Ascending aorta (tissue), 2 donors: ENCODE data around the gene VSTM2L. TPM values are rescaled to one million over a fixed set of nuclear protein-coding genes. Genes with fewer than 3 reads are reported as not detected.

Source experiments
- DNase-seq, 2 donors: peaks; one replicate each; pipeline ENCODE4 v3.0.0-alpha.2; 2019; ENCODE audit warnings: low spot score in 2 of 2
- H3K27ac ChIP-seq, 2 donors: fragments of 200-600 bp; sonication (generic); one replicate each; pipeline ENCODE4 v1.5.1; 2016 to 2017; ENCODE audit warnings: mild to moderate bottlenecking in 1 of 2
- H3K27me3 ChIP-seq: fragments of 200-600 bp; sonication (generic); one replicate; pipeline ENCODE4 v1.5.1; 2017
- H3K36me3 ChIP-seq, 2 donors: fragments of 200-600 bp; sonication (generic); one replicate each; pipeline ENCODE4 v1.5.1; 2016
- H3K4me1 ChIP-seq, 2 donors: fragments of 200-600 bp; sonication (generic); one replicate each; pipeline ENCODE4 v1.5.1; 2016 to 2017; ENCODE audit warnings: mild to moderate bottlenecking in 1 of 2
- H3K4me3 ChIP-seq, 2 donors: fragments of 200-600 bp; sonication (generic); one replicate each; pipeline ENCODE4 v1.5.1; 2016 to 2017; ENCODE audit warnings: mild to moderate bottlenecking in 1 of 2
- H3K9me3 ChIP-seq, 2 donors: fragments of 200-600 bp; sonication (generic); one replicate each; pipeline ENCODE4 v1.5.1; 2016
- intact Hi-C: fragments of 100-400 bp; cut with DNase I; formaldehyde crosslinking; loops from one replicate; pipeline ENCODE4 v1.15.1; 2023
- total RNA-seq: library from RNA; depleted of rRNA; stranded (reverse); fragments of >200 nt; gene quantifications from one replicate; pipeline ENCODE4 v1.1.0, GENCODE V29; 2016
- TF ChIP-seq, protein P1 (sequence below), 3 experiments: fragments of 200-600 bp in 2 of 3; fragments of 450-650 bp in 1 of 3; sonication (generic) in 2 of 3; IDR thresholded peaks; one replicate each; pipeline ENCODE4 v1.5.1; 2016 to 2019; ENCODE audit warnings: antibody characterized with exemption in 3 of 3, mild to moderate bottlenecking in 1 of 3, moderate library complexity in 1 of 3

Gene VSTM2L
- total RNA-seq, 1 donor from 2014 or later, result 1.1 TPM

DNA sequence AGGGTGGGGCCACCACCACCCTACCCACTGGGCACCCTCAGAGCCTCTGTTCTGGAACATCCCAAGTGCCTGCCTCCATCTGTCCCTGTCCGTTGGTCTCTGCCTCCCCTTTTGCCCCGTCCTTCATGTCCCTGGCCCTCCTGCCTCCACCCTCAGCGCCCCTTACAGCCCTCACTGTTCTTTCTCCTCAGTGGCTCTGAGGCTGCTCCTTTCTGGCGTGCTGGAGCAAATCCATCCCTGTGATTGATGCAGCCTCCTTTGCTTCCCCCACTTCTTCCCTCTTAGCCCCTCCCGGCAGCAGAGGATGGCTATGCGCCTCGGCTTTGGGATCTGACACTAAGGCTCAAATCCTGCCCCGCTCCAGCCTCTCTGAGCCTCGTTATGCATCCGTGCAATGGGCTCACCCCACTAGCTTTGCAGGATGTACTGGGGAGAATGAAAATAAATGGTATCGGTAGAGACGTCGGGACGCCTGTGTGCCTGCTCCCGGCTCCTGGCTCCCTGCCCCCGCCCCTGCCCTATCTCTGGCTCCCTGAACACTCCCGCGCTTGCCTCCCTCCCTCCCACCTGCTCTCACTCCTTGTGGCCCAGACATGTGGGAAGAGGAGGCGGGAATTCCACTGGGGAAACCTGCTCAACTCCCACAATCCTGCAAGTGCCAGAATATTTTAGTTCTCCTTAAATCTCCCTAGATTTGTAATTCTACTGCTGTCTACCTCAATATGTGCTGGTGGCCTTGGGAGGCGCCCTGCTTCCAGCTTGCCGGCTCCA lies 13.1 kb downstream of the VSTM2L start:
- DNase-seq, result no peak
- H3K9me3 ChIP-seq, result no peaks in the 10 kb centered on the region
- peaks cover 8% of the 10 kb centered on the region for H3K27me3 ChIP-seq
- H3K4me1 ChIP-seq, result peaks cover 0 to 4% of the 10 kb centered on the region in 2 donors
- H3K27ac ChIP-seq, result no peak overlapping the region
- TF ChIP-seq, protein P1, sequence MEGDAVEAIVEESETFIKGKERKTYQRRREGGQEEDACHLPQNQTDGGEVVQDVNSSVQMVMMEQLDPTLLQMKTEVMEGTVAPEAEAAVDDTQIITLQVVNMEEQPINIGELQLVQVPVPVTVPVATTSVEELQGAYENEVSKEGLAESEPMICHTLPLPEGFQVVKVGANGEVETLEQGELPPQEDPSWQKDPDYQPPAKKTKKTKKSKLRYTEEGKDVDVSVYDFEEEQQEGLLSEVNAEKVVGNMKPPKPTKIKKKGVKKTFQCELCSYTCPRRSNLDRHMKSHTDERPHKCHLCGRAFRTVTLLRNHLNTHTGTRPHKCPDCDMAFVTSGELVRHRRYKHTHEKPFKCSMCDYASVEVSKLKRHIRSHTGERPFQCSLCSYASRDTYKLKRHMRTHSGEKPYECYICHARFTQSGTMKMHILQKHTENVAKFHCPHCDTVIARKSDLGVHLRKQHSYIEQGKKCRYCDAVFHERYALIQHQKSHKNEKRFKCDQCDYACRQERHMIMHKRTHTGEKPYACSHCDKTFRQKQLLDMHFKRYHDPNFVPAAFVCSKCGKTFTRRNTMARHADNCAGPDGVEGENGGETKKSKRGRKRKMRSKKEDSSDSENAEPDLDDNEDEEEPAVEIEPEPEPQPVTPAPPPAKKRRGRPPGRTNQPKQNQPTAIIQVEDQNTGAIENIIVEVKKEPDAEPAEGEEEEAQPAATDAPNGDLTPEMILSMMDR (IDR thresholded peaks at IDR 0.05), result no peak
- no peaks in the 10 kb centered on the region for H3K36me3 ChIP-seq
- intact Hi-C loops, result no loop called here
- no peak overlapping the region for H3K4me3 ChIP-seq

DNA sequence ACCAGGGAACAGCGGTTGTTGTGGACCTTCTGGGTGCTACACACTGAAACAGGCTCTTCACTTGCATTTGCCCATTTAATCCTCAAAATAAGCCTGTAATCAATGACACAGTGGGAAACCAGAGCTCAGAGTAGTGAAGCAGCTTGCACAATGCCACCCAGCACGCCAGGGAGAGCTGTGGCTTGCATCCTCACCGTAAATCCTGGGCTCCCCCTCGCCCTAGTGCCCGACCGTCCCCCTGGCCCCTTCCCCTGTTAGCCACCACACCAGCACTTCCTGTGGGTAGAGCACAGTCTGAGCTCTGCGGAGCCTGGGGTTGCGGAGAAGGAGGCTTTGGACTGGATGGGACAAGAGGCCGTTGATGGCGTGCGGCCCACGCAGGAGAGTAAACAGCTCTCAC lies 14.5 kb downstream of the VSTM2L start:
- no peak for DNase-seq
- Histone ChIP-seq H3K4me1 (peaks cover 0 to 4% of the 10 kb centered on the region in 2 donors), H3K36me3 (no peaks in the 10 kb centered on the region), H3K27ac (no peak overlapping the region), H3K4me3 (no peak overlapping the region), H3K9me3 (no peaks in the 10 kb centered on the region), H3K27me3 (peaks cover 8% of the 10 kb centered on the region)
- TF ChIP-seq, protein P1 (IDR thresholded peaks at IDR 0.05), result no peak
- intact Hi-C loops, result no loop called here

DNA sequence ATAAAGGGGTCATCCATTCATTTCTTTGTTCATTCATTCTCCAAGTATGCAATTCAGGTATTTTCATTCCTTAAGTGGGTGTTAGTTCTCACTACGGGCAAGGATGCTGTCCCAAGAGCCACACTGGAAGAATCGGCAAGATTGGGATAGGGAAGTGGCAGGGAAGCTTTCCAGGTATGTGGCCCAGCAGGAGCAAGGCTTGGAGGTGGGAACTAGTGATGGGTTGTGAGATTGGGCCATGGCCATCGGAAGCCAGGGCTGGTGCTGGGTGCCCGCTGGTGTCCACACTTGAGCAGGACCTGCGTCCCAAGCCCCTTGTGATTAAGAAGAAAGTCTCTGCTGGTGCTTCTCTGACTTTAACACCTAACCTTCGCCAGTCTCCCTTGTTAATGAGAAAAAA lies 15.1 kb downstream of the VSTM2L start:
- DNase-seq, result no peak
- intact Hi-C loops, result no loop called here
- H3K36me3 ChIP-seq, result no peaks in the 10 kb centered on the region
- peaks cover 8% of the 10 kb centered on the region for H3K27me3 ChIP-seq
- no peaks in the 10 kb centered on the region for H3K9me3 ChIP-seq
- TF ChIP-seq, protein P1 (IDR thresholded peaks at IDR 0.05), result no peak
- H3K4me1 ChIP-seq, result peaks cover 0 to 4% of the 10 kb centered on the region in 2 donors
- H3K27ac ChIP-seq, result no peak overlapping the region
- H3K4me3 ChIP-seq, result no peak overlapping the region

DNA sequence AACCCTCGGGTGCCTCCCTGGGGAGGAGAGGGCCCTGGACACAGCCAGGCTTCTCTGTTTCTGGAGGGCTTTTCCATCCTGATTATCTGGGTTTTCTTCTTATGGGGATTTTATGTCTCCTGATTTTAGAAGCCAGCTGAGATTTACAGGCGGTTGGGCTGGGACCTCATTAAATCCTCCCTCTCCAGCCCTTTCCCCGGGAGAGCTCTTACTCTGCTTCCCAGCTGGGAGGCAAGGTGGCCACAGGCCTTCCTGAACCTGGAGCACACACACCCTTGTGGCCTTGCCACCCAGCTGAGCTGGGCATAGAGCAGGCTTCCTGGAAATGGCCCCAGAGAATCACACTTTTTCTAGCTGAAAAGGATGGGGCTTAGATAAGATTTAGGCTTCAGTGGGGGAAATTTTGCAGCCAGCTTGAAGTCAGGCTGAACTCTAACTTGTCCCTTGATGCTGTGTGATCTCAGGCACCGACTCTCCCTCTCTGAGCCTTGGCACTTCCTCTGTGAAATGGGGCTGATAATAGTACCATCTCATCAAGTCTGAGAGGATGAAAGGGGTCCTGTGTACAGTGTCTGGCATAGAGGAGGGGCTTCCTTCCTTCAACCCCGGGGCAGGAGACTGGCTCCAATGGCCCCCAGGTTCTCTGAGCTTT lies 16.6 kb downstream of the VSTM2L start:
- Histone ChIP-seq H3K27me3 (peaks cover 6% of the 10 kb centered on the region), H3K27ac (no peak overlapping the region), H3K9me3 (no peaks in the 10 kb centered on the region), H3K4me3 (no peak overlapping the region), H3K4me1 (peaks cover 0 to 3% of the 10 kb centered on the region in 2 donors), H3K36me3 (no peaks in the 10 kb centered on the region)
- TF ChIP-seq, protein P1 (IDR thresholded peaks at IDR 0.05), result no peak
- DNase-seq, result no peak
- intact Hi-C loops, result no loop called here

DNA sequence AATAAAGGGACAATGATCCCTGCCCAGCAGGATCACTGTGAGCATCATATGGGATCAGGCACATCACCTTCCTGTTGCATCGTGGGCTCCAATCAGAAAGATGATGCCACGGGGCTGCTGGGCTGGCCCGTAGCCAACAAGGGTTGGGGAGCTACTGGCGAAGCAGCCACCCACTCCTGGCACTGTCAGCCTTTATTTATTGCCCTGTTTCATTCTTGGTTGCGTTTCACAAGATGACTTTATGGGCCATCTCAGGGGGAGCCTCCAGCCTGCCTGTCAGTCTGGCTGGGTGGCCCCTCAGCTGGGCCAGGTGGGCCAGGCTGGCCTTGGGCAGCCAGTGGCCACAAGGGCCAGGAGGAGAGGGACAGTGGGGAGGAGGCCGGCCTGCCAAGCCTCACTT lies 17.3 kb downstream of the VSTM2L start:
- intact Hi-C loops, result no loop called here
- TF ChIP-seq, protein P1 (IDR thresholded peaks at IDR 0.05), result no peak
- DNase-seq, result no peak
- H3K9me3 ChIP-seq, result no peaks in the 10 kb centered on the region
- no peak overlapping the region for H3K4me3 ChIP-seq
- no peak overlapping the region for H3K27ac ChIP-seq
- peaks cover 4% of the 10 kb centered on the region for H3K27me3 ChIP-seq
- H3K4me1 ChIP-seq, result no peaks in the 10 kb centered on the region
- no peaks in the 10 kb centered on the region for H3K36me3 ChIP-seq
